PC-9 (cell line): ENCODE measurements around the gene PDE6G.

Experiments used
- CTCF ChIP-seq: fragments of 200-600 bp; sonication (generic); conservative IDR thresholded peaks from 2 replicates; pipeline ENCODE4 v1.6.1; 2017; ENCODE audit warnings: mixed run types, antibody characterized with exemption, mild to moderate bottlenecking, moderate library complexity
- EZH2 ChIP-seq: fragments of 200-600 bp; sonication (generic); IDR thresholded peaks from 2 replicates; pipeline ENCODE4 v1.8.0; 2017; ENCODE audit warnings: antibody characterized with exemption, low read depth

GRCh38 chr17:81690066-81690465 is 33.7 kb upstream of the PDE6G start:
- TF ChIP-seq CTCF = no peak
- no peak for TF ChIP-seq EZH2
